HepG2 (cell line): Measurements from ENCODE around the gene PTH2. TPM values are rescaled to one million over a fixed set of nuclear protein-coding genes. Genes with fewer than 3 reads are reported as not detected.

ENCODE experiments used
- ARHGAP35 ChIP-seq: sonication (generic); formaldehyde crosslinking; IDR thresholded peaks from 2 replicates; pipeline ENCODE4 v1.9.0; 2022; ENCODE audit warnings: mild to moderate bottlenecking, inconsistent platforms, moderate library complexity, missing genetic modification reagents, borderline replicate concordance
- GABPB1 ChIP-seq: IDR thresholded peaks from 2 replicates; pipeline ENCODE4 v1.6.1; 2016; ENCODE audit warnings: mild to moderate bottlenecking, missing genetic modification reagents, moderate library complexity, missing compliant biosample characterization
- KIAA2018 ChIP-seq: sonication (generic); formaldehyde crosslinking; IDR thresholded peaks from 2 replicates; pipeline ENCODE4 v1.5.0; 2020; ENCODE audit warnings: mild to moderate bottlenecking, missing genetic modification reagents, borderline replicate concordance
- MLLT10 ChIP-seq: sonication (generic); formaldehyde crosslinking; IDR thresholded peaks from 2 replicates; pipeline ENCODE4 v1.4.0; 2020; ENCODE audit warnings: missing genetic modification reagents
- NR2C2 ChIP-seq: sonication (generic); formaldehyde crosslinking; IDR thresholded peaks from 2 replicates; pipeline ENCODE4 v1.4.0; 2020; ENCODE audit warnings: missing genetic modification reagents, mild to moderate bottlenecking, moderate library complexity, borderline replicate concordance
- PHF8 ChIP-seq: sonication (generic); formaldehyde crosslinking; IDR thresholded peaks from 2 replicates; pipeline ENCODE4 v1.5.0; 2020; ENCODE audit warnings: missing genetic modification reagents
- REST ChIP-seq, 2 experiments: IDR thresholded peaks; 2 replicates each; pipeline ENCODE4 v1.6.1; 2011 to 2012; ENCODE audit warnings: low read length in 2 of 2, borderline replicate concordance in 1 of 2, low read depth in 1 of 2, mild to moderate bottlenecking in 1 of 2, moderate library complexity in 1 of 2
- SIN3A ChIP-seq: IDR thresholded peaks from 2 replicates; pipeline ENCODE4 v1.6.1; 2011; ENCODE audit warnings: low read depth, mild to moderate bottlenecking, control low read depth, low read length, borderline replicate concordance
- SP5 ChIP-seq: IDR thresholded peaks from 2 replicates; pipeline ENCODE4 v1.6.1; 2016; ENCODE audit warnings: low read depth, borderline replicate concordance
- ZNF101 ChIP-seq: sonication (generic); formaldehyde crosslinking; IDR thresholded peaks from 2 replicates; pipeline ENCODE4 v1.4.0; 2020; ENCODE audit warnings: mild to moderate bottlenecking, low read depth, missing genetic modification reagents, borderline replicate concordance
- ZNF17 ChIP-seq: sonication (generic); formaldehyde crosslinking; IDR thresholded peaks from 2 replicates; pipeline ENCODE4 v1.5.0; 2020; ENCODE audit warnings: mild to moderate bottlenecking, missing genetic modification reagents
- ZNF430 ChIP-seq: sonication (generic); formaldehyde crosslinking; IDR thresholded peaks from 2 replicates; pipeline ENCODE4 v1.9.0; 2021; ENCODE audit warnings: mild to moderate bottlenecking, missing genetic modification reagents
- ZNF709 ChIP-seq: sonication (generic); formaldehyde crosslinking; IDR thresholded peaks from 2 replicates; pipeline ENCODE4 v1.5.0; 2020; ENCODE audit warnings: mild to moderate bottlenecking, missing genetic modification reagents
- ZNF770 ChIP-seq: sonication (generic); formaldehyde crosslinking; IDR thresholded peaks from 2 replicates; pipeline ENCODE4 v1.5.0; 2020; ENCODE audit warnings: mild to moderate bottlenecking, missing genetic modification reagents
- ZZZ3 ChIP-seq: sonication (generic); formaldehyde crosslinking; IDR thresholded peaks from 2 replicates; pipeline ENCODE4 v1.4.0; 2020; ENCODE audit warnings: missing genetic modification reagents, mild to moderate bottlenecking, borderline replicate concordance
- polyA plus RNA-seq, 8 experiments: library from polyadenylated mRNA; depleted of rRNA in 3 of 8; stranded (reverse) in 7 of 8; unstranded in 1 of 8; fragments of >200 nt; fragmentation: Illumina TruSeq in 4 of 8; extraction: Trizol in 4 of 8; gene quantifications; 2 replicates each; pipeline versions ENCODE4 v1.2.1 to v1.2.3, GENCODE V29; 2011 to 2016; ENCODE audit warnings: low read depth in 4 of 8, missing spikeins in 1 of 8, mixed read lengths in 1 of 8; ENCODE audit not compliant: insufficient read depth in 1 of 8
- total RNA-seq, 5 experiments: library from RNA; depleted of rRNA; stranded (reverse); fragments of >200 nt; fragmentation: Illumina TruSeq; extraction: Trizol; gene quantifications; 2 replicates each; pipeline ENCODE4 v1.2.3, GENCODE V29; 2016; ENCODE audit warnings: low read depth in 1 of 5

Gene PTH2
- total and polyA plus RNA-seq, 2 of the 13 experiments (the other 11 are each of a cell fraction or from before 2014, with no cell fraction given): not detected

GRCh38 chr19:49442771-49443365 is 19.6 kb upstream of the PTH2 start (continued):
- TF ChIP-seq REST (IDR thresholded peaks at IDR 0.05; ENCODE audit: borderline replicate concordance in 1 of 2, low read depth in 1 of 2, low read length in 2 of 2) (no peak), NR2C2 (CRISPR knock-in tag) (0 out of 2 replicates have a peak, but pooled peaks have one; percentile 4), ZNF430 (CRISPR knock-in tag) (peak; percentile 79; the same call in 1 of the 2 replicates), MLLT10 (CRISPR knock-in tag) (no peak), ZNF17 (CRISPR knock-in tag) (no peak), ZZZ3 (CRISPR knock-in tag) (no peak), ARHGAP35 (peak; percentile 19; the same call in 1 of the 2 replicates), KIAA2018 (CRISPR knock-in tag) (no peak), ZNF770 (CRISPR knock-in tag) (0 out of 2 replicates have a peak, but pooled peaks have one; percentile 8), ZNF709 (CRISPR knock-in tag) (peak; percentile 47; the same call in 1 of the 2 replicates), SP5 (CRISPR knock-in tag) (peak; percentile 47; the same call in 1 of the 2 replicates), GABPB1 (CRISPR knock-in tag) (no peak), PHF8 (0 out of 2 replicates have a peak, but pooled peaks have one; percentile 62), ZNF101 (CRISPR knock-in tag) (no peak), SIN3A (0 out of 2 replicates have a peak, but pooled peaks have one; percentile 29)
